Measurements from ENCODE around the gene TMEM11. TPM values are rescaled to one million over a fixed set of nuclear protein-coding genes. Genes with fewer than 3 reads are reported as not detected.

The TMEM11 gene
- total and polyA plus RNA-seq, 2 of the 8 experiments (the other 6 are each of a cell fraction or from before 2014, with no cell fraction given), result 33.3 to 90.4 TPM

- TF ChIP-seq E2F6 (IDR thresholded peaks at IDR 0.05) (no peak), TAF7 (optimal IDR thresholded peaks at IDR 0.05; ENCODE audit: borderline replicate concordance, low read depth, low read length) (no peak), YY1 (IDR thresholded peaks at IDR 0.05; ENCODE audit: low read depth, low read length) (no peak), USF2 (IDR thresholded peaks at IDR 0.05; ENCODE audit: low read length) (no peak), ASH2L (IDR thresholded peaks at IDR 0.05; ENCODE audit: low read length) (no peak)
These were observed 15.6 kb downstream of the TMEM11 start (continued) for GRCh38 chr17:21198411-21198810.

Data from H1 (cell line).